GM23338 (cell line): ENCODE data around the gene TMEM14A. TPM values are rescaled to one million over a fixed set of nuclear protein-coding genes. Genes with fewer than 3 reads are reported as not detected.

Source experiments
- ATAC-seq: fragments of 200-7000 bp; cut with Tn5 transposase; 3 replicates; pipeline ENCODE4 v1.9.1; 2020
- DNase-seq: peaks from one replicate; pipeline ENCODE4 v3.0.0-alpha.2; 2015; ENCODE audit warnings: low spot score
- H2AFZ ChIP-seq: fragments of 200-600 bp; sonication (generic); 2 replicates; pipeline ENCODE4 v1.8.0; 2016; ENCODE audit warnings: antibody characterized with exemption, mild to moderate bottlenecking, moderate library complexity
- H3F3A ChIP-seq: fragments of 200-600 bp; sonication (generic); replicated peaks from 2 replicates; pipeline ENCODE4 v1.8.0; 2017; ENCODE audit warnings: antibody characterized with exemption, mixed run types, low read depth
- H3K27ac ChIP-seq: fragments of 200-600 bp; sonication (generic); 2 replicates; pipeline ENCODE4 v1.6.1; 2016; ENCODE audit warnings: low read depth
- H3K27me3 ChIP-seq: fragments of 200-600 bp; sonication (generic); 2 replicates; pipeline ENCODE4 v1.8.0; 2016; ENCODE audit warnings: mild to moderate bottlenecking, mixed run types, moderate library complexity; ENCODE audit not compliant: insufficient read depth
- H3K36me3 ChIP-seq: fragments of 200-600 bp; sonication (generic); 2 replicates; pipeline ENCODE4 v1.8.0; 2016; ENCODE audit warnings: mild to moderate bottlenecking; ENCODE audit not compliant: insufficient read depth
- H3K4me1 ChIP-seq: fragments of 200-600 bp; sonication (generic); 2 replicates; pipeline ENCODE4 v1.8.0; 2016; ENCODE audit warnings: mild to moderate bottlenecking, moderate library complexity; ENCODE audit not compliant: insufficient read depth
- H3K4me2 ChIP-seq: fragments of 200-600 bp; sonication (generic); 2 replicates; pipeline ENCODE4 v1.7.1; 2017; ENCODE audit warnings: mixed run types
- H3K4me3 ChIP-seq: fragments of 200-600 bp; sonication (generic); 2 replicates; pipeline ENCODE4 v1.6.1; 2016; ENCODE audit warnings: mixed run types
- H3K79me2 ChIP-seq: fragments of 200-600 bp; sonication (generic); replicated peaks from 2 replicates; pipeline ENCODE4 v1.8.0; 2017; ENCODE audit warnings: mild to moderate bottlenecking; ENCODE audit not compliant: insufficient read depth
- H3K9me2 ChIP-seq: fragments of 200-600 bp; sonication (generic); 2 replicates; pipeline ENCODE4 v1.8.0; 2017; ENCODE audit not compliant: insufficient read depth
- H4K20me1 ChIP-seq: fragments of 200-600 bp; sonication (generic); replicated peaks from 2 replicates; pipeline ENCODE4 v1.8.0; 2017; ENCODE audit warnings: mild to moderate bottlenecking; ENCODE audit not compliant: insufficient read depth
- H3K27ac Mint-ChIP-seq: 2 replicates; pipeline ENCODE4 v1.8.0; 2020; ENCODE audit warnings: inconsistent platforms, mild to moderate bottlenecking, moderate library complexity, mixed read lengths
- H3K27me3 Mint-ChIP-seq: 3 replicates; pipeline ENCODE4 v1.8.0; 2022; ENCODE audit warnings: low read depth, mild to moderate bottlenecking, moderate library complexity, mixed read lengths, inconsistent platforms; ENCODE audit not compliant: insufficient read depth, poor library complexity
- H3K36me3 Mint-ChIP-seq: 3 replicates; pipeline ENCODE4 v1.8.0; 2021; ENCODE audit warnings: low read depth, mild to moderate bottlenecking, inconsistent platforms, moderate library complexity, mixed read lengths
- H3K4me1 Mint-ChIP-seq: 3 replicates; pipeline ENCODE4 v1.8.0; 2020; ENCODE audit warnings: mild to moderate bottlenecking, inconsistent platforms, mixed read lengths
- H3K4me3 Mint-ChIP-seq: 3 replicates; pipeline ENCODE4 v1.8.0; 2021; ENCODE audit warnings: moderate library complexity, mild to moderate bottlenecking, inconsistent platforms, mixed read lengths
- H3K9me3 Mint-ChIP-seq: 3 replicates; pipeline ENCODE4 v1.8.0; 2020; ENCODE audit warnings: moderate library complexity, mild to moderate bottlenecking, inconsistent platforms, mixed read lengths
- CREB1 ChIP-seq: fragments of 250-450 bp; sonication (Bioruptor Pico); IDR thresholded peaks from 2 replicates; pipeline ENCODE4 v1.5.0; 2020; ENCODE audit warnings: low read depth, mild to moderate bottlenecking, moderate library complexity
- EZH2 ChIP-seq: fragments of 200-600 bp; sonication (generic); IDR thresholded peaks from one replicate; pipeline ENCODE4 v1.8.0; 2017; ENCODE audit warnings: antibody characterized with exemption, mild to moderate bottlenecking, low read depth; ENCODE audit not compliant: unreplicated experiment
- EZH2phosphoT487 ChIP-seq: fragments of 200-600 bp; sonication (generic); IDR thresholded peaks from one replicate; pipeline ENCODE4 v1.8.1; 2018; ENCODE audit warnings: antibody characterized with exemption; ENCODE audit not compliant: unreplicated experiment
- JUNB ChIP-seq: IDR thresholded peaks from one replicate; pipeline ENCODE4 v1.6.1; 2016; ENCODE audit warnings: antibody characterized with exemption; ENCODE audit not compliant: unreplicated experiment
- NANOG ChIP-seq: IDR thresholded peaks from 2 replicates; pipeline ENCODE4 v1.6.1; 2016; ENCODE audit warnings: antibody characterized with exemption, borderline replicate concordance
- STAT1 ChIP-seq: IDR thresholded peaks from one replicate; pipeline ENCODE4 v1.6.1; 2016; ENCODE audit warnings: antibody characterized with exemption; ENCODE audit not compliant: unreplicated experiment
- ZNF114 ChIP-seq: fragments of 250-450 bp; sonication (Bioruptor Pico); IDR thresholded peaks from 2 replicates; pipeline ENCODE4 v1.5.0; 2020; ENCODE audit warnings: mild to moderate bottlenecking, moderate library complexity
- ZNF331 ChIP-seq: fragments of 250-450 bp; sonication (Bioruptor Pico); IDR thresholded peaks from 2 replicates; pipeline ENCODE4 v1.5.0; 2020; ENCODE audit warnings: low read depth, mild to moderate bottlenecking, moderate library complexity
- polyA plus RNA-seq: library from polyadenylated mRNA; unstranded; fragments of >200 nt; fragmentation: Nextera tagmentation; extraction: Ambion mirVana; gene quantifications from 2 replicates; pipeline ENCODE4 v1.2.1, GENCODE V29; 2016
- total RNA-seq: library from RNA; depleted of rRNA; stranded (reverse); fragments of >200 nt; shearing (Covaris generic); gene quantifications from 2 replicates; pipeline ENCODE4 v1.2.3, GENCODE V29; 2014
- TF ChIP-seq, protein P1 (sequence below): fragments of 250-450 bp; sonication (Bioruptor Pico); IDR thresholded peaks from 2 replicates; pipeline ENCODE4 v1.5.0; 2020; ENCODE audit warnings: mild to moderate bottlenecking, moderate library complexity
- TF ChIP-seq, protein P2 (sequence below): IDR thresholded peaks from 2 replicates; pipeline ENCODE4 v1.6.1; 2016; ENCODE audit warnings: antibody characterized with exemption
- TF ChIP-seq, protein P3 (sequence below): IDR thresholded peaks from one replicate; pipeline ENCODE4 v1.6.1; 2018; ENCODE audit warnings: antibody characterized with exemption; ENCODE audit not compliant: unreplicated experiment
- TF ChIP-seq, protein P4 (sequence below), 2 experiments: fragments of 200-600 bp in 1 of 2; sonication (generic) in 1 of 2; conservative IDR thresholded peaks; 2 replicates each; pipeline versions ENCODE4 v1.5.1 to v1.6.1; 2016 to 2017; ENCODE audit warnings: antibody characterized with exemption in 2 of 2, low read depth in 2 of 2, mild to moderate bottlenecking in 2 of 2, moderate library complexity in 1 of 2

Gene TMEM14A
- total and polyA plus RNA-seq, 2 experiments from 2014 or later, result 13.9 to 36.0 TPM

DNA sequence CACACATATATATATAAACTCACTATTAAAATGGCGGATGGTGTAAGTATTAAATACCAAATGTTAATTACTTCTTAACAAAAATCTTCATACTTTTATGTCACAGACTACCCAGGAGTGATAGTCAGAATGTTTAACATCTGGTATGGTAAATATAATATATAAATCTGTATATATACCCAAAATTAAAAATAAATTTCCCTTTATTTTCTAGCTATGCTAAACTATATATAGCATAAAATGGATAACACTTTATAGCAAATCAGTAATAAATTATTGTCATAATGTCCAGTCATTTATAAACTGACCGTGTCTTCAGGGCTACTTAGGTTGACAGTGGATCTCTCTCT, 55.3 kb downstream of the TMEM14A start:
- no peak overlapping the region for H3K27ac ChIP-seq
- H3K9me3 Mint-ChIP-seq, result no peaks in the 10 kb centered on the region
- H3K4me1 Mint-ChIP-seq, result peaks cover 26% of the 10 kb centered on the region
- H3K4me1 ChIP-seq, result peaks cover 7% of the 10 kb centered on the region
- H3K4me2 ChIP-seq, result no peak overlapping the region
- no peaks in the 10 kb centered on the region for H3K36me3 Mint-ChIP-seq
- H3K27ac Mint-ChIP-seq, result no peak overlapping the region
- peaks cover 6% of the 10 kb centered on the region for H3K27me3 Mint-ChIP-seq
- H3K9me2 ChIP-seq, result peaks cover 16% of the 10 kb centered on the region
- no peaks in the 10 kb centered on the region for H3K79me2 ChIP-seq
- TF ChIP-seq, protein P1, sequence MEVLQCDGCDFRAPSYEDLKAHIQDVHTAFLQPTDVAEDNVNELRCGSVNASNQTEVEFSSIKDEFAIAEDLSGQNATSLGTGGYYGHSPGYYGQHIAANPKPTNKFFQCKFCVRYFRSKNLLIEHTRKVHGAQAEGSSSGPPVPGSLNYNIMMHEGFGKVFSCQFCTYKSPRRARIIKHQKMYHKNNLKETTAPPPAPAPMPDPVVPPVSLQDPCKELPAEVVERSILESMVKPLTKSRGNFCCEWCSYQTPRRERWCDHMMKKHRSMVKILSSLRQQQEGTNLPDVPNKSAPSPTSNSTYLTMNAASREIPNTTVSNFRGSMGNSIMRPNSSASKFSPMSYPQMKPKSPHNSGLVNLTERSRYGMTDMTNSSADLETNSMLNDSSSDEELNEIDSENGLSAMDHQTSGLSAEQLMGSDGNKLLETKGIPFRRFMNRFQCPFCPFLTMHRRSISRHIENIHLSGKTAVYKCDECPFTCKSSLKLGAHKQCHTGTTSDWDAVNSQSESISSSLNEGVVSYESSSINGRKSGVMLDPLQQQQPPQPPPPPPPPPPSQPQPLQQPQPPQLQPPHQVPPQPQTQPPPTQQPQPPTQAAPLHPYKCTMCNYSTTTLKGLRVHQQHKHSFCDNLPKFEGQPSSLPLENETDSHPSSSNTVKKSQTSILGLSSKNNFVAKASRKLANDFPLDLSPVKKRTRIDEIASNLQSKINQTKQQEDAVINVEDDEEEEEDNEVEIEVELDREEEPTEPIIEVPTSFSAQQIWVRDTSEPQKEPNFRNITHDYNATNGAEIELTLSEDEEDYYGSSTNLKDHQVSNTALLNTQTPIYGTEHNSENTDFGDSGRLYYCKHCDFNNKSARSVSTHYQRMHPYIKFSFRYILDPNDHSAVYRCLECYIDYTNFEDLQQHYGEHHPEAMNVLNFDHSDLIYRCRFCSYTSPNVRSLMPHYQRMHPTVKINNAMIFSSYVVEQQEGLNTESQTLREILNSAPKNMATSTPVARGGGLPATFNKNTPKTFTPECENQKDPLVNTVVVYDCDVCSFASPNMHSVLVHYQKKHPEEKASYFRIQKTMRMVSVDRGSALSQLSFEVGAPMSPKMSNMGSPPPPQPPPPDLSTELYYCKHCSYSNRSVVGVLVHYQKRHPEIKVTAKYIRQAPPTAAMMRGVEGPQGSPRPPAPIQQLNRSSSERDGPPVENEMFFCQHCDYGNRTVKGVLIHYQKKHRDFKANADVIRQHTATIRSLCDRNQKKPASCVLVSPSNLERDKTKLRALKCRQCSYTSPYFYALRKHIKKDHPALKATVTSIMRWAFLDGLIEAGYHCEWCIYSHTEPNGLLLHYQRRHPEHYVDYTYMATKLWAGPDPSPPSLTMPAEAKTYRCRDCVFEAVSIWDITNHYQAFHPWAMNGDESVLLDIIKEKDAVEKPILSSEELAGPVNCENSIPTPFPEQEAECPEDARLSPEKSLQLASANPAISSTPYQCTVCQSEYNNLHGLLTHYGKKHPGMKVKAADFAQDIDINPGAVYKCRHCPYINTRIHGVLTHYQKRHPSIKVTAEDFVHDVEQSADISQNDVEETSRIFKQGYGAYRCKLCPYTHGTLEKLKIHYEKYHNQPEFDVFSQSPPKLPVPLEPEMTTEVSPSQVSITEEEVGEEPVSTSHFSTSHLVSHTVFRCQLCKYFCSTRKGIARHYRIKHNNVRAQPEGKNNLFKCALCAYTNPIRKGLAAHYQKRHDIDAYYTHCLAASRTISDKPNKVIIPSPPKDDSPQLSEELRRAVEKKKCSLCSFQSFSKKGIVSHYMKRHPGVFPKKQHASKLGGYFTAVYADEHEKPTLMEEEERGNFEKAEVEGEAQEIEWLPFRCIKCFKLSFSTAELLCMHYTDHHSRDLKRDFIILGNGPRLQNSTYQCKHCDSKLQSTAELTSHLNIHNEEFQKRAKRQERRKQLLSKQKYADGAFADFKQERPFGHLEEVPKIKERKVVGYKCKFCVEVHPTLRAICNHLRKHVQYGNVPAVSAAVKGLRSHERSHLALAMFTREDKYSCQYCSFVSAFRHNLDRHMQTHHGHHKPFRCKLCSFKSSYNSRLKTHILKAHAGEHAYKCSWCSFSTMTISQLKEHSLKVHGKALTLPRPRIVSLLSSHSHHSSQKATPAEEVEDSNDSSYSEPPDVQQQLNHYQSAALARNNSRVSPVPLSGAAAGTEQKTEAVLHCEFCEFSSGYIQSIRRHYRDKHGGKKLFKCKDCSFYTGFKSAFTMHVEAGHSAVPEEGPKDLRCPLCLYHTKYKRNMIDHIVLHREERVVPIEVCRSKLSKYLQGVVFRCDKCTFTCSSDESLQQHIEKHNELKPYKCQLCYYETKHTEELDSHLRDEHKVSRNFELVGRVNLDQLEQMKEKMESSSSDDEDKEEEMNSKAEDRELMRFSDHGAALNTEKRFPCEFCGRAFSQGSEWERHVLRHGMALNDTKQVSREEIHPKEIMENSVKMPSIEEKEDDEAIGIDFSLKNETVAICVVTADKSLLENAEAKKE, result no peak
- no peak for TF ChIP-seq ZNF114 (CRISPR knock-in tag)
- TF ChIP-seq, protein P2, sequence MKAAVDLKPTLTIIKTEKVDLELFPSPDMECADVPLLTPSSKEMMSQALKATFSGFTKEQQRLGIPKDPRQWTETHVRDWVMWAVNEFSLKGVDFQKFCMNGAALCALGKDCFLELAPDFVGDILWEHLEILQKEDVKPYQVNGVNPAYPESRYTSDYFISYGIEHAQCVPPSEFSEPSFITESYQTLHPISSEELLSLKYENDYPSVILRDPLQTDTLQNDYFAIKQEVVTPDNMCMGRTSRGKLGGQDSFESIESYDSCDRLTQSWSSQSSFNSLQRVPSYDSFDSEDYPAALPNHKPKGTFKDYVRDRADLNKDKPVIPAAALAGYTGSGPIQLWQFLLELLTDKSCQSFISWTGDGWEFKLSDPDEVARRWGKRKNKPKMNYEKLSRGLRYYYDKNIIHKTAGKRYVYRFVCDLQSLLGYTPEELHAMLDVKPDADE, result no peak
- TF ChIP-seq, protein P3, sequence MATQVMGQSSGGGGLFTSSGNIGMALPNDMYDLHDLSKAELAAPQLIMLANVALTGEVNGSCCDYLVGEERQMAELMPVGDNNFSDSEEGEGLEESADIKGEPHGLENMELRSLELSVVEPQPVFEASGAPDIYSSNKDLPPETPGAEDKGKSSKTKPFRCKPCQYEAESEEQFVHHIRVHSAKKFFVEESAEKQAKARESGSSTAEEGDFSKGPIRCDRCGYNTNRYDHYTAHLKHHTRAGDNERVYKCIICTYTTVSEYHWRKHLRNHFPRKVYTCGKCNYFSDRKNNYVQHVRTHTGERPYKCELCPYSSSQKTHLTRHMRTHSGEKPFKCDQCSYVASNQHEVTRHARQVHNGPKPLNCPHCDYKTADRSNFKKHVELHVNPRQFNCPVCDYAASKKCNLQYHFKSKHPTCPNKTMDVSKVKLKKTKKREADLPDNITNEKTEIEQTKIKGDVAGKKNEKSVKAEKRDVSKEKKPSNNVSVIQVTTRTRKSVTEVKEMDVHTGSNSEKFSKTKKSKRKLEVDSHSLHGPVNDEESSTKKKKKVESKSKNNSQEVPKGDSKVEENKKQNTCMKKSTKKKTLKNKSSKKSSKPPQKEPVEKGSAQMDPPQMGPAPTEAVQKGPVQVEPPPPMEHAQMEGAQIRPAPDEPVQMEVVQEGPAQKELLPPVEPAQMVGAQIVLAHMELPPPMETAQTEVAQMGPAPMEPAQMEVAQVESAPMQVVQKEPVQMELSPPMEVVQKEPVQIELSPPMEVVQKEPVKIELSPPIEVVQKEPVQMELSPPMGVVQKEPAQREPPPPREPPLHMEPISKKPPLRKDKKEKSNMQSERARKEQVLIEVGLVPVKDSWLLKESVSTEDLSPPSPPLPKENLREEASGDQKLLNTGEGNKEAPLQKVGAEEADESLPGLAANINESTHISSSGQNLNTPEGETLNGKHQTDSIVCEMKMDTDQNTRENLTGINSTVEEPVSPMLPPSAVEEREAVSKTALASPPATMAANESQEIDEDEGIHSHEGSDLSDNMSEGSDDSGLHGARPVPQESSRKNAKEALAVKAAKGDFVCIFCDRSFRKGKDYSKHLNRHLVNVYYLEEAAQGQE, result no peak
- no peak for TF ChIP-seq EZH2phosphoT487
- TF ChIP-seq ZNF331 (CRISPR knock-in tag), result no peak
- TF ChIP-seq CREB1, result no peak
- TF ChIP-seq EZH2, result no peak
- no peak for TF ChIP-seq JUNB
- no peak for TF ChIP-seq STAT1
- TF ChIP-seq, protein P4, sequence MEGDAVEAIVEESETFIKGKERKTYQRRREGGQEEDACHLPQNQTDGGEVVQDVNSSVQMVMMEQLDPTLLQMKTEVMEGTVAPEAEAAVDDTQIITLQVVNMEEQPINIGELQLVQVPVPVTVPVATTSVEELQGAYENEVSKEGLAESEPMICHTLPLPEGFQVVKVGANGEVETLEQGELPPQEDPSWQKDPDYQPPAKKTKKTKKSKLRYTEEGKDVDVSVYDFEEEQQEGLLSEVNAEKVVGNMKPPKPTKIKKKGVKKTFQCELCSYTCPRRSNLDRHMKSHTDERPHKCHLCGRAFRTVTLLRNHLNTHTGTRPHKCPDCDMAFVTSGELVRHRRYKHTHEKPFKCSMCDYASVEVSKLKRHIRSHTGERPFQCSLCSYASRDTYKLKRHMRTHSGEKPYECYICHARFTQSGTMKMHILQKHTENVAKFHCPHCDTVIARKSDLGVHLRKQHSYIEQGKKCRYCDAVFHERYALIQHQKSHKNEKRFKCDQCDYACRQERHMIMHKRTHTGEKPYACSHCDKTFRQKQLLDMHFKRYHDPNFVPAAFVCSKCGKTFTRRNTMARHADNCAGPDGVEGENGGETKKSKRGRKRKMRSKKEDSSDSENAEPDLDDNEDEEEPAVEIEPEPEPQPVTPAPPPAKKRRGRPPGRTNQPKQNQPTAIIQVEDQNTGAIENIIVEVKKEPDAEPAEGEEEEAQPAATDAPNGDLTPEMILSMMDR (conservative IDR thresholded peaks at IDR 0.05; ENCODE audit: low read depth in 2 of 2), result no peak
- TF ChIP-seq NANOG, result no peak
- no peaks in the 10 kb centered on the region for H3K36me3 ChIP-seq
- H4K20me1 ChIP-seq, result no peaks in the 10 kb centered on the region
- no peak overlapping the region for H3K4me3 ChIP-seq
- no peaks in the 10 kb centered on the region for H3K27me3 ChIP-seq
- ATAC-seq, result no peak
- no peak for DNase-seq
- H3F3A ChIP-seq, result no peaks in the 10 kb centered on the region
- no peak overlapping the region for H3K4me3 Mint-ChIP-seq
- H2AFZ ChIP-seq, result peak overlapping the region; percentile 74
